Activated CD8-positive, alpha-beta T cell treated with anti-CD3 and anti-CD28 coated beads for 36 hours (primary cell): Measurements from ENCODE around the gene SLC39A11. TPM values are rescaled to one million over a fixed set of nuclear protein-coding genes. Genes with fewer than 3 reads are reported as not detected.

ENCODE experiments used
- ATAC-seq: fragments of 200-7000 bp; cut with Tn5 transposase; one replicate; pipeline ENCODE4 v1.10.0; 2021; ENCODE audit warnings: mild to moderate bottlenecking, moderate library complexity
- CTCF ChIA-PET: fragments of 350-600 bp; sonication (Branson Sonifier 250); formaldehyde crosslinking; loops from one replicate; lab custom pipeline; 2021; ENCODE audit warnings: antibody characterized with exemption; lab: Charles Lee
- POLR2A ChIA-PET: fragments of 350-600 bp; sonication (Branson Sonifier 250); formaldehyde crosslinking; loops from one replicate; lab custom pipeline; 2021; ENCODE audit warnings: antibody characterized with exemption; lab: Charles Lee
- DNase-seq: peaks from one replicate; pipeline ENCODE4 v3.0.0-alpha.2; 2020
- H3K27ac Mint-ChIP-seq: one replicate; pipeline ENCODE4 v1.8.0; 2021; ENCODE audit warnings: mild to moderate bottlenecking, mixed read lengths
- H3K27me3 Mint-ChIP-seq: one replicate; pipeline ENCODE4 v1.8.0; 2021; ENCODE audit warnings: mixed read lengths
- H3K36me3 Mint-ChIP-seq: one replicate; pipeline ENCODE4 v1.8.0; 2021; ENCODE audit warnings: low read depth, mixed read lengths
- H3K4me1 Mint-ChIP-seq: one replicate; pipeline ENCODE4 v1.8.0; 2021; ENCODE audit warnings: low read depth, mixed read lengths
- H3K4me3 Mint-ChIP-seq: one replicate; pipeline ENCODE4 v1.8.0; 2021; ENCODE audit warnings: mild to moderate bottlenecking, moderate library complexity, mixed read lengths
- H3K9me3 Mint-ChIP-seq: one replicate; pipeline ENCODE4 v1.8.0; 2021; ENCODE audit warnings: mixed read lengths
- CTCF ChIP-seq: fragments of 200-600 bp; IDR thresholded peaks from one replicate; pipeline ENCODE4 v1.8.0; 2022; ENCODE audit warnings: antibody characterized with exemption, mild to moderate bottlenecking
- intact Hi-C: fragments of 100-400 bp; cut with micrococcal nuclease; formaldehyde crosslinking; loops from one replicate; pipeline ENCODE4 v1.10.0; 2022
- total RNA-seq, 2 experiments: library from RNA; stranded (reverse); gene quantifications; one replicate each; pipeline ENCODE4 v1.2.3, GENCODE V29; 2021

SLC39A11 gene
- total RNA-seq, 2 experiments from 2014 or later: 14.4 to 14.9 TPM

GRCh38 chr17:73029021-73029420 is 63.5 kb downstream of the SLC39A11 start:
- ATAC-seq (no peak), DNase-seq (no peak)
- intact Hi-C loops: no loop called here
- Mint-ChIP-seq H3K4me3 (no peak overlapping the region), H3K27me3 (no peaks in the 10 kb centered on the region), H3K27ac (no peak overlapping the region), H3K36me3 (peaks cover 27% of the 10 kb centered on the region), H3K4me1 (no peaks in the 10 kb centered on the region), H3K9me3 (no peaks in the 10 kb centered on the region)
- POLR2A ChIA-PET: no interaction called here
- TF ChIP-seq CTCF: no peak
- CTCF ChIA-PET: no interaction called here

- CTCF ChIA-PET: no interaction called here
- H3K4me3 Mint-ChIP-seq: no peak overlapping the region
- H3K36me3 Mint-ChIP-seq: peaks cover 29% of the 10 kb centered on the region
- no peak overlapping the region for H3K27ac Mint-ChIP-seq
- intact Hi-C loops: no loop called here
- TF ChIP-seq CTCF: no peak
- no peak for ATAC-seq
- no peaks in the 10 kb centered on the region for H3K4me1 Mint-ChIP-seq
- POLR2A ChIA-PET: no interaction called here
- no peak for DNase-seq
- H3K9me3 Mint-ChIP-seq: peaks cover 1% of the 10 kb centered on the region
- no peaks in the 10 kb centered on the region for H3K27me3 Mint-ChIP-seq
Observed at GRCh38 chr17:73028299-73028755, 64.2 kb downstream of the SLC39A11 start.

GRCh38 chr17:73027130-73027741 is 65.3 kb downstream of the SLC39A11 start:
- Mint-ChIP-seq H3K27ac (no peak overlapping the region), H3K4me3 (no peak overlapping the region), H3K27me3 (no peaks in the 10 kb centered on the region), H3K4me1 (no peaks in the 10 kb centered on the region), H3K9me3 (peaks cover 1% of the 10 kb centered on the region), H3K36me3 (peaks cover 34% of the 10 kb centered on the region)
- DNase-seq (no peak), ATAC-seq (no peak)
- POLR2A ChIA-PET: no interaction called here
- CTCF ChIA-PET: no interaction called here
- intact Hi-C loops: no loop called here
- TF ChIP-seq CTCF: no peak

GRCh38 chr17:73025041-73025560 is 67.4 kb downstream of the SLC39A11 start:
- ChIA-PET POLR2A (no interaction called here), CTCF (no interaction called here)
- no peak for DNase-seq
- Mint-ChIP-seq H3K4me3 (no peak overlapping the region), H3K27ac (no peak overlapping the region), H3K36me3 (peaks cover 33% of the 10 kb centered on the region), H3K4me1 (no peaks in the 10 kb centered on the region), H3K9me3 (peaks cover 3% of the 10 kb centered on the region), H3K27me3 (no peaks in the 10 kb centered on the region)
- intact Hi-C loops: no loop called here
- no peak for TF ChIP-seq CTCF
- ATAC-seq: no peak

GRCh38 chr17:73023759-73024158 is 68.7 kb downstream of the SLC39A11 start:
- CTCF ChIA-PET: interaction anchor here (0.7 kb wide), 1 partner anchor 38 kb away, joined by 3 read pairs; no protein-coding TSS in a partner anchor
- POLR2A ChIA-PET: interaction anchor here (0.6 kb wide), 1 partner anchor 305 kb away, joined by 6 read pairs; no protein-coding TSS in a partner anchor
- Mint-ChIP-seq H3K27ac (no peak overlapping the region), H3K4me3 (no peak overlapping the region), H3K4me1 (no peaks in the 10 kb centered on the region), H3K36me3 (peaks cover 33% of the 10 kb centered on the region), H3K27me3 (no peaks in the 10 kb centered on the region), H3K9me3 (peaks cover 6% of the 10 kb centered on the region)
- intact Hi-C loops: no loop called here
- ATAC-seq (no peak), DNase-seq (no peak)
- no peak for TF ChIP-seq CTCF
